Endothelial cell of umbilical vein (primary cell): ENCODE results near the gene PLA2G6. TPM values are rescaled to one million over a fixed set of nuclear protein-coding genes. Genes with fewer than 3 reads are reported as not detected.

Source experiments
- BruUV-seq: library from RNA; stranded (reverse); fragments of 400-500 nt; replicated peaks from 2 replicates; lab custom pipeline; 2021; lab: Mats Ljungman, UMichigan
- CTCF ChIA-PET: fragments of 300-600, 350-600 bp; sonication (Branson Sonifier 250); formaldehyde crosslinking; loops from one replicate; lab custom pipeline; 2021; ENCODE audit warnings: antibody characterized with exemption, inconsistent platforms; lab: Charles Lee
- POLR2A ChIA-PET: fragments of 300-600, 350-600 bp; sonication (Branson Sonifier 250); formaldehyde crosslinking; loops from one replicate; lab custom pipeline; 2021; ENCODE audit warnings: antibody characterized with exemption, inconsistent platforms; lab: Charles Lee
- DNase-seq: peaks from one replicate; pipeline ENCODE4 v3.0.0-alpha.2; 2011; ENCODE audit warnings: low read depth, low spot score
- FAIRE-seq: peaks from 2 replicates; lab custom pipeline; 2011; peaks lifted over from hg19 to GRCh38; lab: Jason Lieb, UNC
- H2AFZ ChIP-seq: 2 replicates; pipeline ENCODE4 v1.6.0; 2012; ENCODE audit warnings: low read depth, low read length, control low read depth, inconsistent platforms
- H3K27ac ChIP-seq: 2 replicates; pipeline ENCODE4 v1.5.1; 2011; ENCODE audit warnings: low read depth, mild to moderate bottlenecking, control low read depth, low read length, moderate library complexity; ENCODE audit not compliant: insufficient read depth
- H3K27me3 ChIP-seq, 2 experiments: 2 replicates each; pipeline versions ENCODE4 v1.6.0 to v1.6.1; 2011; ENCODE audit warnings: low read length in 2 of 2, mixed read lengths in 1 of 2; ENCODE audit not compliant: control insufficient read depth in 2 of 2, insufficient read depth in 2 of 2
- H3K36me3 ChIP-seq, 2 experiments: 2 replicates in 1 of 2; 3 replicates in 1 of 2; pipeline ENCODE4 v1.5.1; 2011; ENCODE audit warnings: low read length in 2 of 2, mild to moderate bottlenecking in 1 of 2, moderate library complexity in 1 of 2; ENCODE audit not compliant: control insufficient read depth in 2 of 2, insufficient read depth in 2 of 2; ENCODE audit errors: extremely low read depth in 1 of 2
- H3K4me1 ChIP-seq: 3 replicates; pipeline ENCODE4 v1.5.1; 2011; ENCODE audit warnings: mild to moderate bottlenecking, low read length; ENCODE audit not compliant: control insufficient read depth, insufficient read depth; ENCODE audit errors: extremely low read depth
- H3K4me2 ChIP-seq: 2 replicates; pipeline ENCODE4 v1.6.1; 2011; ENCODE audit warnings: low read length, control low read depth, mixed read lengths; ENCODE audit not compliant: insufficient read depth
- H3K4me3 ChIP-seq, 3 experiments: fragments of 200-600 bp in 1 of 3; sonication (generic), shearing (Covaris generic) in 1 of 3; replicated peaks in 1 of 3; 2 replicates each; pipeline ENCODE4 v1.5.1; 2011 to 2016; ENCODE audit warnings: control low read depth in 3 of 3, low read length in 3 of 3, mild to moderate bottlenecking in 2 of 3, inconsistent platforms in 1 of 3, low read depth in 1 of 3, moderate library complexity in 1 of 3; ENCODE audit not compliant: insufficient read depth in 1 of 3
- H3K79me2 ChIP-seq: 2 replicates; pipeline ENCODE4 v1.6.0; 2012; ENCODE audit warnings: low read length, inconsistent platforms; ENCODE audit not compliant: control insufficient read depth, insufficient read depth
- H3K9ac ChIP-seq: replicated peaks from 2 replicates; pipeline ENCODE3; 2011; ENCODE audit warnings: low read length, control low read depth; ENCODE audit not compliant: insufficient read depth; ENCODE audit errors: extremely low read depth
- H3K9me1 ChIP-seq: replicated peaks from 3 replicates; pipeline ENCODE4 v1.6.0; 2011; ENCODE audit warnings: mild to moderate bottlenecking, low read length; ENCODE audit not compliant: control insufficient read depth, insufficient read depth; ENCODE audit errors: extremely low read depth
- H3K9me3 ChIP-seq: replicated peaks from 2 replicates; pipeline ENCODE4 v1.5.1; 2012; ENCODE audit warnings: low read length, inconsistent platforms; ENCODE audit not compliant: control insufficient read depth, insufficient read depth
- H4K20me1 ChIP-seq: replicated peaks from 2 replicates; pipeline ENCODE3; 2011; ENCODE audit warnings: mild to moderate bottlenecking, low read length; ENCODE audit not compliant: control insufficient read depth, insufficient read depth; ENCODE audit errors: extremely low read depth
- CTCF ChIP-seq, 2 donors: IDR thresholded peaks; 1 replicate in 1 of 2; 2 replicates in 1 of 2; pipeline ENCODE4 v1.5.1; 2011; ENCODE audit warnings: low read length in 2 of 2, mild to moderate bottlenecking in 2 of 2, moderate library complexity in 2 of 2, control low read depth in 1 of 2, inconsistent platforms in 1 of 2, low read depth in 1 of 2; ENCODE audit not compliant: insufficient read depth in 1 of 2; ENCODE audit errors: extremely low read depth in 1 of 2
- EZH2 ChIP-seq: IDR thresholded peaks from 2 replicates; pipeline ENCODE4 v1.6.1; 2012; ENCODE audit warnings: borderline replicate concordance, low read depth, mild to moderate bottlenecking, moderate library complexity, low read length, inconsistent platforms; ENCODE audit not compliant: severe bottlenecking
- FOS ChIP-seq: IDR thresholded peaks from 2 replicates; pipeline ENCODE4 v1.6.1; 2011; ENCODE audit warnings: mild to moderate bottlenecking, low read length, moderate library complexity, borderline replicate concordance; ENCODE audit not compliant: insufficient read depth
- GATA2 ChIP-seq: IDR thresholded peaks from 2 replicates; pipeline ENCODE4 v1.7.0; 2011; ENCODE audit warnings: low read depth, mild to moderate bottlenecking, moderate library complexity, mixed read lengths, low read length; ENCODE audit not compliant: insufficient read length, insufficient read depth
- JUN ChIP-seq: IDR thresholded peaks from 2 replicates; pipeline ENCODE4 v1.6.1; 2011; ENCODE audit warnings: borderline replicate concordance, low read depth; ENCODE audit not compliant: insufficient read length, insufficient read depth
- MAX ChIP-seq: IDR thresholded peaks from 2 replicates; pipeline ENCODE4 v1.6.1; 2011; ENCODE audit not compliant: insufficient read depth, insufficient read length
- MYC ChIP-seq: IDR thresholded peaks from one replicate; pipeline ENCODE4 v1.6.1; 2011; ENCODE audit warnings: mild to moderate bottlenecking, low read depth, low read length
- POLR2A ChIP-seq: IDR thresholded peaks from 2 replicates; pipeline ENCODE4 v1.6.1; 2012; ENCODE audit warnings: low read depth, mild to moderate bottlenecking, control low read depth, low read length
- POLR2AphosphoS5 ChIP-seq: IDR thresholded peaks from 2 replicates; pipeline ENCODE4 v1.6.1; 2012; ENCODE audit warnings: low read depth, mild to moderate bottlenecking, control low read depth, low read length, moderate library complexity; ENCODE audit not compliant: insufficient read depth
- dilution Hi-C: fragments of 300-500 bp; cut with MboI; formaldehyde crosslinking; loops from one replicate; pipeline ENCODE4 v1.15.0; 2019; ENCODE audit warnings: low sequenced_read_pairs; ENCODE audit not compliant: extremely low pct_ligation_motif_present
- intact Hi-C: fragments of 100-400 bp; cut with micrococcal nuclease; formaldehyde crosslinking; loops from one replicate; pipeline ENCODE4 v1.10.0; 2022
- polyA plus RNA-seq, 4 experiments: library from polyadenylated mRNA; depleted of rRNA in 3 of 4; stranded (reverse) in 3 of 4; unstranded in 1 of 4; fragments of >200 nt; gene quantifications; 2 replicates each; pipeline versions ENCODE4 v1.2.1 to v1.2.3, GENCODE V29; 2011 to 2012; ENCODE audit warnings: missing spikeins in 1 of 4
- total RNA-seq: library from RNA; stranded (reverse); gene quantifications from 2 replicates; pipeline ENCODE4 v1.2.3, GENCODE V29; 2021

The PLA2G6 gene
- total and polyA plus RNA-seq, 2 donors (not counting 3 experiments of a cell fraction or from before 2014, with no cell fraction given), result 6.6 to 10.3 TPM

GRCh38 chr22:38151126-38151500 lies 30.5 kb downstream of the PLA2G6 start:
- no peaks in the 10 kb centered on the region for H4K20me1 ChIP-seq
- intact Hi-C loops (no loop called here), dilution Hi-C loops (no loop called here)
- H3K4me2 ChIP-seq, result no peak overlapping the region
- ChIA-PET CTCF (interaction anchor here (1.1 to 2.6 kb wide), 3 partner anchors 13 to 37 kb away, joined by 3 to 12 read pairs (median 5); no protein-coding TSS in a partner anchor), POLR2A (no interaction called here)
- no peak overlapping the region for H3K4me3 ChIP-seq
- FAIRE-seq, result no peak
- peaks cover 3% of the 10 kb centered on the region for H3K4me1 ChIP-seq
- H3K9me1 ChIP-seq, result no peaks in the 10 kb centered on the region
- no peak overlapping the region for H3K27ac ChIP-seq
- H3K9ac ChIP-seq, result no peak overlapping the region
- BruUV-seq, result no TSS peak
- H3K79me2 ChIP-seq, result no peaks in the 10 kb centered on the region
- TF ChIP-seq POLR2A (no peak), EZH2 (no peak), MAX (no peak), FOS (no peak), CTCF (IDR thresholded peaks at IDR 0.05; ENCODE audit: extremely low read depth in 1 of 2, insufficient read depth in 1 of 2, low read depth in 1 of 2, low read length in 2 of 2) (no peak), JUN (no peak), POLR2AphosphoS5 (no peak), MYC (no peak), GATA2 (no peak)
- no peak for DNase-seq
- no peaks in the 10 kb centered on the region for H3K27me3 ChIP-seq
- H2AFZ ChIP-seq, result no peak overlapping the region
- no peaks in the 10 kb centered on the region for H3K9me3 ChIP-seq
- H3K36me3 ChIP-seq, result no peaks in the 10 kb centered on the region
